Fibroblast of lung (primary cell): Measurements from ENCODE around the gene ACYP2. TPM values are rescaled to one million over a fixed set of nuclear protein-coding genes. Genes with fewer than 3 reads are reported as not detected.
A peak's percentile ranks its signal among the peaks of the same experiment; 100 is the strongest.

Experiments used
- DNase-seq, 2 donors: peaks; one replicate each; pipeline versions ENCODE4 v3.0.0 to v3.0.0-alpha.2; 2010; ENCODE audit warnings: low read depth in 2 of 2
- H2AFZ ChIP-seq: 2 replicates; pipeline ENCODE4 v1.5.1; 2012; ENCODE audit warnings: low read length, control low read depth, inconsistent platforms
- H3K27ac ChIP-seq: 2 replicates; pipeline ENCODE4 v1.5.1; 2011; ENCODE audit warnings: low read length, control low read depth; ENCODE audit not compliant: insufficient read depth
- H3K27me3 ChIP-seq: 2 replicates; pipeline ENCODE4 v1.5.1; 2011; ENCODE audit warnings: mild to moderate bottlenecking, low read length; ENCODE audit not compliant: control insufficient read depth, insufficient read depth
- H3K36me3 ChIP-seq: 2 replicates; pipeline ENCODE4 v1.5.1; 2011; ENCODE audit warnings: low read length; ENCODE audit not compliant: control insufficient read depth, insufficient read depth
- H3K4me1 ChIP-seq: 2 replicates; pipeline ENCODE4 v1.5.1; 2011; ENCODE audit warnings: low read length; ENCODE audit not compliant: control insufficient read depth, insufficient read depth; ENCODE audit errors: extremely low read depth
- H3K4me2 ChIP-seq: 2 replicates; pipeline ENCODE4 v1.5.1; 2011; ENCODE audit warnings: low read length, control low read depth; ENCODE audit not compliant: insufficient read depth; ENCODE audit errors: extremely low read depth
- H3K4me3 ChIP-seq, 4 experiments: fragments of 200-600 bp in 1 of 4; sonication (generic) in 1 of 4; replicated peaks in 1 of 4; 2 replicates each; pipeline ENCODE4 v1.5.1; 2011 to 2016; ENCODE audit warnings: low read length in 4 of 4, low read depth in 3 of 4, mild to moderate bottlenecking in 3 of 4, control low read depth in 2 of 4, inconsistent platforms in 1 of 4, mixed read lengths in 1 of 4; ENCODE audit not compliant: insufficient read depth in 1 of 4; ENCODE audit errors: control extremely low read depth in 1 of 4
- H3K79me2 ChIP-seq: 2 replicates; pipeline ENCODE4 v1.5.1; 2012; ENCODE audit warnings: mild to moderate bottlenecking, low read length, inconsistent platforms; ENCODE audit not compliant: control insufficient read depth, insufficient read depth
- H3K9ac ChIP-seq: 2 replicates; pipeline ENCODE4 v1.5.1; 2011; ENCODE audit warnings: mild to moderate bottlenecking, low read length, control low read depth; ENCODE audit not compliant: insufficient read depth
- H3K9me3 ChIP-seq: 2 replicates; pipeline ENCODE4 v1.5.1; 2012; ENCODE audit warnings: low read depth, low read length; ENCODE audit not compliant: control insufficient read depth, insufficient read depth
- H4K20me1 ChIP-seq: 2 replicates; pipeline ENCODE4 v1.5.1; 2011; ENCODE audit warnings: low read length; ENCODE audit not compliant: control insufficient read depth, insufficient read depth; ENCODE audit errors: extremely low read depth
- EZH2 ChIP-seq: IDR thresholded peaks from 2 replicates; pipeline ENCODE4 v1.5.1; 2012; ENCODE audit warnings: low read length, control low read depth, mild to moderate bottlenecking; ENCODE audit errors: missing control alignments
- polyA plus RNA-seq, 2 donors: library from polyadenylated mRNA; depleted of rRNA in 1 of 2; stranded (reverse) in 1 of 2; unstranded in 1 of 2; fragments of >200 nt; gene quantifications; 2 replicates each; pipeline ENCODE4 v1.2.1, GENCODE V29; 2011 to 2012; ENCODE audit warnings: missing spikeins in 1 of 2
- total RNA-seq: library from RNA; depleted of rRNA; stranded (reverse); fragments of >200 nt; gene quantifications from 2 replicates; pipeline ENCODE4 v1.2.1, GENCODE V29; 2014
- TF ChIP-seq, protein P1 (sequence below), 2 donors: IDR thresholded peaks in 1 of 2; conservative IDR thresholded peaks in 1 of 2; 1 replicate in 1 of 2; 2 replicates in 1 of 2; pipeline ENCODE4 v1.5.1; 2011 to 2012; ENCODE audit warnings: low read length in 2 of 2, control low read depth in 1 of 2, inconsistent platforms in 1 of 2, low read depth in 1 of 2, mild to moderate bottlenecking in 1 of 2

The ACYP2 gene
- total and polyA plus RNA-seq, 2 donors (not counting 1 experiment from before 2014, with no cell fraction given): 9.7 to 24.4 TPM

DNA sequence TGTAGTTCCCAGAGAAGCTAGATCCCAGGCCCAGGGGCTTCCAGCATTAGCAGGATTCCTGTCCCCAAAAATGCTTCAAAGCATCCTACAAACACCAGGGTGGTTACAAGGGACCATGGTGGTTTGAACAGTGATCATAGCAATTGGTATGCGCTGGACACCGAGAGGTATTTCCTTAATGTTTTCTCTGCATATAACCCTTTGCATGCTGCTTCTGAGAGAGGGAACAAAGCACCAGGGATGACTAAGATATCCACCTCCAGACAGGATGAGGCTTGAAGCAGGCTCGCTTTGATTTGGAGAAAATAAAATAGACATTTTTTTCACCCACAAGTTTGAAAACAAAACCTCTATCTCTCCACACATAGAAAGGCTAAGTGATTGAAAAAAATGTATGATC, 191.1 kb downstream of the ACYP2 start:
- H3K79me2 ChIP-seq: no peaks in the 10 kb centered on the region
- H3K27me3 ChIP-seq: no peaks in the 10 kb centered on the region
- no peak overlapping the region for H2AFZ ChIP-seq
- H4K20me1 ChIP-seq: no peaks in the 10 kb centered on the region
- H3K4me3 ChIP-seq: no peak overlapping the region
- H3K4me2 ChIP-seq: no peak overlapping the region
- no peak for TF ChIP-seq EZH2
- TF ChIP-seq, protein P1, sequence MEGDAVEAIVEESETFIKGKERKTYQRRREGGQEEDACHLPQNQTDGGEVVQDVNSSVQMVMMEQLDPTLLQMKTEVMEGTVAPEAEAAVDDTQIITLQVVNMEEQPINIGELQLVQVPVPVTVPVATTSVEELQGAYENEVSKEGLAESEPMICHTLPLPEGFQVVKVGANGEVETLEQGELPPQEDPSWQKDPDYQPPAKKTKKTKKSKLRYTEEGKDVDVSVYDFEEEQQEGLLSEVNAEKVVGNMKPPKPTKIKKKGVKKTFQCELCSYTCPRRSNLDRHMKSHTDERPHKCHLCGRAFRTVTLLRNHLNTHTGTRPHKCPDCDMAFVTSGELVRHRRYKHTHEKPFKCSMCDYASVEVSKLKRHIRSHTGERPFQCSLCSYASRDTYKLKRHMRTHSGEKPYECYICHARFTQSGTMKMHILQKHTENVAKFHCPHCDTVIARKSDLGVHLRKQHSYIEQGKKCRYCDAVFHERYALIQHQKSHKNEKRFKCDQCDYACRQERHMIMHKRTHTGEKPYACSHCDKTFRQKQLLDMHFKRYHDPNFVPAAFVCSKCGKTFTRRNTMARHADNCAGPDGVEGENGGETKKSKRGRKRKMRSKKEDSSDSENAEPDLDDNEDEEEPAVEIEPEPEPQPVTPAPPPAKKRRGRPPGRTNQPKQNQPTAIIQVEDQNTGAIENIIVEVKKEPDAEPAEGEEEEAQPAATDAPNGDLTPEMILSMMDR (conservative IDR thresholded peaks at IDR 0.05 in 1 of 2, IDR thresholded peaks at IDR 0.05 in 1 of 2; ENCODE audit: low read depth in 1 of 2, low read length in 2 of 2): no peak
- no peaks in the 10 kb centered on the region for H3K9me3 ChIP-seq
- H3K9ac ChIP-seq: no peak overlapping the region
- DNase-seq: peak in 1 of 2 donors; percentile 88
- H3K27ac ChIP-seq: no peak overlapping the region
- H3K4me1 ChIP-seq: no peaks in the 10 kb centered on the region
- no peaks in the 10 kb centered on the region for H3K36me3 ChIP-seq

DNA sequence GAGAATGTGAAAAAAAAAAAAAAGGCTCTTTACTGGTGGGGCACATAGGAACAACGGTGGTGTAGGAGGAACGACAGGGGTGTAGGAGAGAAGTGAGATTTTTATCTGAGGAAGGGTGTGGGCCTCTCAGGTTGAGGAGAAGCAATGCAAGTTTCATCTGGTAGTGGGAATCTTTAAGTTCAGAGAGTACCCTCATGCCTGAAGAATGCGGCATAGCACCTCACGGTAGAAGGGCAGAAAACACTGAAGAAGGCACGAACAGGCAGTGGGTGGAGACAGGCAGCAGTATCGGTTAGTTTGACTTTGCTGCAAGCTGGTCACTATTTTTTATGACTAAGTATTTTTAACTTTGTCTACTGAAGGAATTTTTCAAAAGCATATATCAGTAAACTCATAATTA, 192.8 kb downstream of the ACYP2 start:
- no peak overlapping the region for H2AFZ ChIP-seq
- no peak overlapping the region for H3K27ac ChIP-seq
- DNase-seq: peak in 1 of 2 donors; percentile 11
- no peaks in the 10 kb centered on the region for H3K79me2 ChIP-seq
- H3K4me3 ChIP-seq: no peak overlapping the region
- no peak overlapping the region for H3K9ac ChIP-seq
- no peaks in the 10 kb centered on the region for H3K27me3 ChIP-seq
- no peaks in the 10 kb centered on the region for H4K20me1 ChIP-seq
- TF ChIP-seq EZH2: no peak
- TF ChIP-seq, protein P1 (conservative IDR thresholded peaks at IDR 0.05 in 1 of 2, IDR thresholded peaks at IDR 0.05 in 1 of 2; ENCODE audit: low read depth in 1 of 2, low read length in 2 of 2): no peak
- no peaks in the 10 kb centered on the region for H3K36me3 ChIP-seq
- H3K9me3 ChIP-seq: no peaks in the 10 kb centered on the region
- no peaks in the 10 kb centered on the region for H3K4me1 ChIP-seq
- H3K4me2 ChIP-seq: no peak overlapping the region

DNA sequence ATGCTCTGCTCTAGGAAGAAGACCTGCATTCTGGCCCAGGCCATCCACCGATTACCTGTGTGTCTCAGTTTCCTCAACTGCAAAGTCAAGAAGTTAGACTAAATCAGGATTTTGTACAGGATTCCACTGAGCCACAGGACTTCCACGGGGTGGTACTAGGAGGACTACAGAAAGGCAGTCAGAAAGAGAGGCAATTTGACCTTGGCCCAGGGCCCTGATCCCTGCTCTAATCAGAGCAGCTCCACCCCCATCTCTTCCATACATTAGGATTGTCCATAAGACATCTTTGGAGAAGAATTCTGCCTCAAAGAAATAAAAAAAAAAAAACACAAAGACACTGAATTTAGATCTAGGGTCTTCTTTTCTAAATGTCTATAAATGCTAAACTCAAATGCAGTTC, 193.4 kb downstream of the ACYP2 start:
- H3K4me3 ChIP-seq: no peak overlapping the region
- H3K36me3 ChIP-seq: no peaks in the 10 kb centered on the region
- no peaks in the 10 kb centered on the region for H3K9me3 ChIP-seq
- no peak overlapping the region for H3K4me2 ChIP-seq
- DNase-seq: no peak
- H4K20me1 ChIP-seq: no peaks in the 10 kb centered on the region
- no peak overlapping the region for H2AFZ ChIP-seq
- H3K27me3 ChIP-seq: no peaks in the 10 kb centered on the region
- H3K79me2 ChIP-seq: no peaks in the 10 kb centered on the region
- H3K27ac ChIP-seq: no peak overlapping the region
- no peaks in the 10 kb centered on the region for H3K4me1 ChIP-seq
- TF ChIP-seq, protein P1 (conservative IDR thresholded peaks at IDR 0.05 in 1 of 2, IDR thresholded peaks at IDR 0.05 in 1 of 2; ENCODE audit: low read depth in 1 of 2, low read length in 2 of 2): no peak
- no peak for TF ChIP-seq EZH2
- no peak overlapping the region for H3K9ac ChIP-seq
